GM18873 (cell line): ENCODE results near the gene CMBL.
A peak's percentile ranks its signal among the peaks of the same experiment; 100 is the strongest.
"Not testable (repeated sequence)": the region's sequence is repeated elsewhere in the genome, so short reads cannot be mapped to it uniquely, and the experiment has no call there.

ENCODE experiments used
- ATAC-seq: cut with Tn5 transposase; IDR thresholded peaks from one replicate; pipeline ENCODE4 v1.9.1; 2021; ENCODE audit warnings: mild to moderate bottlenecking, moderate library complexity, moderate number of reproducible peaks; ENCODE audit not compliant: unreplicated experiment, low FRiP score

Gene CMBL

GRCh38 chr5:10307206-10308148, at the start of gene CMBL:
Gene CMBL (minus strand): TSS chr5:10307902. CDS start chr5:10290762, 17,140 bp downstream.
- peak; percentile 53 for ATAC-seq

GRCh38 chr5:10355071-10355889, 47.6 kb upstream of the CMBL start:
- no peak for ATAC-seq

- peak; percentile 21 for ATAC-seq
Observed at GRCh38 chr5:10354048-10354872, 46.6 kb upstream of the CMBL start.

GRCh38 chr5:10353241-10354047, 45.7 kb upstream of the CMBL start, which contains the start of gene MARCHF6:
Gene MARCHF6 (plus strand): TSS chr5:10353695. CDS start chr5:10353899, 204 bp downstream.
- ATAC-seq = peak; percentile 85

GRCh38 chr5:10352430-10353240, 44.9 kb upstream of the CMBL start:
- ATAC-seq = peak; percentile 16

GRCh38 chr5:10351919-10352318, 44.2 kb upstream of the CMBL start:
- no peak for ATAC-seq

- no peak for ATAC-seq
Observed at GRCh38 chr5:10351199-10351905, 43.6 kb upstream of the CMBL start.

- ATAC-seq = no peak
Observed at GRCh38 chr5:10348258-10348657, 40.6 kb upstream of the CMBL start.

GRCh38 chr5:10344461-10345106, 36.9 kb upstream of the CMBL start:
- not testable (repeated sequence) for ATAC-seq

GRCh38 chr5:10343486-10343885, 35.8 kb upstream of the CMBL start:
- no peak for ATAC-seq

- ATAC-seq = no peak
Observed at GRCh38 chr5:10339958-10340357, 32.3 kb upstream of the CMBL start.

GRCh38 chr5:10339058-10339811, 31.5 kb upstream of the CMBL start:
- ATAC-seq = no peak

GRCh38 chr5:10338686-10339057, 31.0 kb upstream of the CMBL start:
- no peak for ATAC-seq

GRCh38 chr5:10337986-10338385, 30.3 kb upstream of the CMBL start:
- ATAC-seq = no peak

GRCh38 chr5:10337107-10337506, 29.4 kb upstream of the CMBL start:
- no peak for ATAC-seq

- no peak for ATAC-seq
Observed at GRCh38 chr5:10335711-10336470, 28.2 kb upstream of the CMBL start.
